Measurements from ENCODE around the gene RNU6-9. TPM values are rescaled to one million over a fixed set of nuclear protein-coding genes. Genes with fewer than 3 reads are reported as not detected.
"Not testable (repeated sequence)": the region's sequence is repeated elsewhere in the genome, so short reads cannot be mapped to it uniquely, and the experiment has no call there.

Gene RNU6-9
- total RNA-seq, 1 donor from 2014 or later: not detected

DNA sequence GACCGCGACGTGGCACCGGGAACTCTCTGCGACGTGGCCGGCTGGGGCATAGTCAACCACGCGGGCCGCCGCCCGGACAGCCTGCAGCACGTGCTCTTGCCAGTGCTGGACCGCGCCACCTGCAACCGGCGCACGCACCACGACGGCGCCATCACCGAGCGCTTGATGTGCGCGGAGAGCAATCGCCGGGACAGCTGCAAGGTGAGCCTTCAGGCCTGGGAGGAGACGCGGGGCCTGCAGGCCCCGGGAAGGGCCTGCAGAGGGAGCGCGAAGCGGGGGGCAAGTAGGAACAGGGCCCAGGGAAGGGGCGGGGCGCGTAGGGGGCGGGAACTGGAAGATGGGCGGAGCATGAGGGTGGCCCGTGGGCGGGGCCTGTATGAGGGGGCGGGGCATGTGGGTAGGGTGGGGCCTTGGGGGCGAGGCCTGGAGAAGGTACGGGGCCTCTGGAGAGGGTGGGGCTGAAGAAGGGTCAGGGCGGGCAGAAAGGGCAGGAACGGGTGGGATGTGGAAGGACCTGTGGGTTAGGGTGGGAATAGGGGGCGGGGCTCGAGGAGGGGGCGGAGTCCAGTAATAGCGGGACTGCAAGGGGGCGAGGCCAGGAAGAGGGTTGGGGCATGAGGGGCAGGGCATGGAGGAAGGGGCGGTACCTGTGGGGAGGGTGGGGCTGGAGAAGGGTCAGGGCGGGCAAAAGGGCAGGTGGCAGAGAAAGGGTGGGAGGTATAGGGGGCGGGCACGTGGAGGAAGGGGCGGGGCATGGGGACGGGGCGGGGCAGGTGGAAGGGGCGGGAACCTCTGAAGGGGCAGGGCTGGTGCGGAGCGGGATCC is 31.3 kb upstream of the RNU6-9 start:
- DNase-seq (ENCODE audit: low read depth): no peak

- no peak for DNase-seq (ENCODE audit: low read depth)
Observed at GRCh38 chr19:862581-863314, 30.5 kb upstream of the RNU6-9 start.

DNA sequence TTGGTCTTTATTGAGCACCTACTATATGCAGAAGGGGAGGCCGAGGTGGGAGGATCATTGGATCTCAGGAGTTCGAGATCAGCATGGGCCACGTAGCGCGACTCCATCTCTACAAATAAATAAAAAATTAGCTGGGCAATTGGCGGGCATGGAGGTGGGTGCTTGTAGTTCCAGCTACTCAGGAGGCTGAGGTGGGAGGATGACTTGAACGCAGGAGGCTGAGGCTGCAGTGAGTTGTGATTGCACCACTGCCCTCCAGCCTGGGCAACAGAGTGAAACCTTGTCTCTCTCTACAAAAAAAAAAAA is 30.0 kb upstream of the RNU6-9 start:
- no peak for DNase-seq (ENCODE audit: low read depth)

DNA sequence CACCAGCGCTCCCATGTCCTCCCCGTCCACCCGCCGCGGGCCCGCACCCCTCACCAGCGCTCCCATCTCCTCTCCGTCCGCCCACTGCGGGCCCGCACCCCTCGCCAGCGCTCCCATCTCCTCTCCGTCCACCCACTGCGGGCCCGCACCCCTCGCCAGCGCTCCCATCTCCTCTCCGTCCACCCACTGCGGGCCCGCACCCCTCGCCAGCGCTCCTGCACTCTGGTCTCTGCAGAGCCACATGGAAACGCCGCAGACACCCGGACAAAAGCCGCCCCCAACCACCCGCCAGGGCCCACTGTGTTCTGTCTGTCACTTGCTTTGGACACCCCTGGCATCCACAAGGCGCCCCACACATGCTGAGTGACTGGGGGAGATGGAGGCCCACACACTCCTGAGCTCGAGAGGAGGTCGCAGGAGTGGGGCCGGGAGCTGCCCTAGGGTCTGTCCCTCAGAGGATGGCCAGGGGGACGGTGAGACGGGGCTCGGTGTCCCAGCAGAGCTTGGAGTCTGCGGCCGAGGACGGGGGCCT is 26.4 kb upstream of the RNU6-9 start:
- no peak for DNase-seq (ENCODE audit: low read depth)

DNA sequence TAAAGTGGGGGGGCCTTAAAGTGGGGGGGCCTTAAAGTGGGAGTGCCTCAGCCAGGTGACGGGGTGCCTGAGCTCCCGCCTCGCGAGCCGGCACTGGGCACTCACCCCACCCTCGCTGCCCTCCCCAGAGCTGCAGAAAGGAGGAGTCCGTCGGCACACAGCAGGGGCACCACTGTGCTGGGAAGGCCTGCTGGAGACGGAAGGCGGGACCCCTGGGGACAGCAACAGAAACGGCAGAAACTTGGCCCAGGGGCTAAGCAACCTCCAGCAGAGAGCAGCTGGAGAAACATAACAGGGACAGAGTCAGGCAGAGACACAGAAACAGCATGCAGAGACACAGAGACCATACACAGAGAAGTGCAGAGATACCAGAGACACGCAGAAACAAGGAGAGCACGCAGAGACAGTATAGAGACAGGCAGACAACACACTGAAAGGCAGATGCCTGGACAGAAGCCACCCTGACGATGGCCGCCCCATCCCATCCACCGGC is 25.9 kb upstream of the RNU6-9 start:
- no peak for DNase-seq (ENCODE audit: low read depth)

- DNase-seq (ENCODE audit: low read depth): no peak
Observed at GRCh38 chr19:867855-868457, 25.3 kb upstream of the RNU6-9 start.

DNA sequence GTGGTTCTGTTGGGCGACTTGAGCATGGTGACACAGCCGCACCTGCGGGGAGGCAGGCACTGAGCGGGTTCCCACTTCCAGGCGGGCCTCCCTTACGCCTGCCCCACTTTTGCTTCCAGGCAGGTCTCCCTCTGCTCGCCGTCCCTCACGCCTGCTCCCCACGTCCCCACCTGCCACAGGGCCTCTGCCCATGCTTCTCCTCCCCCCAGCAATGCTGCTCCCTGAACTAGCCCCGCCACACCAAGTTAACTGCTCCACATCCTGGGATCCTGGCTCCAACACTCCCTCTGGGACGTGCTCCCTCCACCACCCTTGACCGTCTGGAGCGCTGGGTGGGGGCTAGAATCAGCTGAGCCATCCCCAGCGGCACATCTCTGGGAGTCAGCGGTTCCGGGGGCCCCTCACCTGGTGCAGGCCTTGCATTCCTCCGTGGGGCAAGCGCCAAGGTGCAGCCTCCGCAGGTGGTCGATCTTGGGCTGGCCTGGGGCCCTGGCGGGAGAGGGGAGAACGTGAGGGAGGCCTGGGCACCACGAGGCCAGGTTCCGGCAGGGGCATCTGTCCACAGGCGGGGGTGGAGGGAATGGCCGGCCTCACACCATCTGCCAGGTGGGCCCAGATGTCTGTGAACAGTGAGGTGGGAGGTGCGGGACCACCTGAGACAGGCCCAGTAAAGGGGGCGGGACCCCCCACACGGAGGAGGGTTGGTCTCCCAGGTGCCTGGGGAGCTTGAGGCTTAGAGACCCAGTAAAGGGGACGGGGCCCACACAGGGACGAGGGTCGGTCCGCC is 24.6 kb upstream of the RNU6-9 start:
- no peak for DNase-seq (ENCODE audit: low read depth)

- DNase-seq (ENCODE audit: low read depth): peak; percentile 43
Observed at GRCh38 chr19:869245-870177, 23.8 kb upstream of the RNU6-9 start.

GRCh38 chr19:870314-870713 is 23.0 kb upstream of the RNU6-9 start:
- no peak for DNase-seq (ENCODE audit: low read depth)

GRCh38 chr19:870963-871401 is 22.3 kb upstream of the RNU6-9 start:
- DNase-seq (ENCODE audit: low read depth): no peak

GRCh38 chr19:871446-872265 is 21.6 kb upstream of the RNU6-9 start:
- no peak for DNase-seq (ENCODE audit: low read depth)

- no peak for DNase-seq (ENCODE audit: low read depth)
Observed at GRCh38 chr19:872266-872951, 20.9 kb upstream of the RNU6-9 start.

GRCh38 chr19:873084-873483 is 20.2 kb upstream of the RNU6-9 start:
- no peak for DNase-seq (ENCODE audit: low read depth)

GRCh38 chr19:873561-874041 is 19.7 kb upstream of the RNU6-9 start:
- no peak for DNase-seq (ENCODE audit: low read depth)

DNA sequence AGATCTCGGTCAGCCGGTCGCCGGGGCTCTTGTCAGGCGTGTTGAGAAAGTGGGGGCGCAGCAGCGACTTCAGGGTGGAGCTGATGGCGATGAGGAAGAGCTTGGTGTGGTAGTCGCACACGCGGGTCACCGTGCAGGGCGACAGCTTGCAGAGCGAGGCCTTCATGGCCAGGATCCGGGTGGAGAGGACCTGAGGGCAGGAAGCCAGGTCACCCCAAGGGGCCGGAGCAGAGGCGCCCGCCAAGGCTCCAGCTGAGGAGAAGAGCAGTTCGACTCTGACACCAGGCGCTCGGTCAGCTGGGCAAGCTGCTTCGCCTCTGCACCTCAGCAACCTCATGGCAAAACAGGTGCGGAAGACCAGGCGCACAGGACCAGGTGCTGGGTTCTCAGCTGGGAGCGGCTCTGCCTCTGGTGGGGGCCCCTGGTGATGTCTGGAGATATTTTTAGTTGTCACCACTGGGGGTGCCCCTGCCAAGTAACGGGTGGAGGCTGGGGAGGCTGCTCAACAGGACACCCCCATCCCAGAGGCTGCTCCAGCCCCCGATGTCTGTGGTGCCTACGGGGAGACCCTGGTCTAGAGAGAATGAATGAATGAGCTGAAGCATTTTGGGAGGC is 17.9 kb upstream of the RNU6-9 start:
- no peak for DNase-seq (ENCODE audit: low read depth)

DNA sequence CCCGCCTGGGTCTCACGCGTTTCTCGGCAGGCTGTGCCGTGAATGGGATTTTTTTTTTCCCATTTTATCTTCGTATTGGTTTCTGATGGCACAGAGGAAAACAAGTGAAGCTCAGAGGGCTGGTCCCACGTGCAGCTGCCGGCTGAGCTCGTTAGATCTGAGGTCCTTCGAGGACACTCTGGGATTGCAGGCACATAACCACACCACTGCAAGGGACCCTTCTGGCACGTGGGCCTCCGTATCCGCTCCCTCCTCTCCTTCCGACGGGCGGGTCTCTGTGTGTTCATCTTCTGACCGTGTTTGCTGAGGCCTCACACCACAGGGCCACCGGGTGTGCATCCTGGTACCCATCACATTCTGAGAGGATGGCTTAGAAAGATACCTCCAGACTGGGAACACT is 17.2 kb upstream of the RNU6-9 start:
- DNase-seq (ENCODE audit: low read depth): no peak

GRCh38 chr19:876780-877314 is 16.4 kb upstream of the RNU6-9 start:
- no peak for DNase-seq (ENCODE audit: low read depth)

- DNase-seq (ENCODE audit: low read depth): not testable (repeated sequence)
Observed at GRCh38 chr19:877992-878660, 15.2 kb upstream of the RNU6-9 start.

Data from renal cortical epithelial cell (primary cell).